Hindlimb muscle (tissue), 1 donor: ENCODE data around the gene PALM3. TPM values are rescaled to one million over a fixed set of nuclear protein-coding genes. Genes with fewer than 3 reads are reported as not detected.
"Not testable (repeated sequence)": the region's sequence is repeated elsewhere in the genome, so short reads cannot be mapped to it uniquely, and the experiment has no call there.

Experiments used
- DNase-seq: peaks from one replicate; pipeline ENCODE4 v3.0.0-alpha.2; 2013
- polyA plus RNA-seq: library from polyadenylated mRNA; unstranded; fragments of 120-200 nt; gene quantifications from one replicate; pipeline ENCODE4 v1.2.1, GENCODE V29; 2013; ENCODE audit not compliant: insufficient read length

The PALM3 gene
- polyA plus RNA-seq, 1 donor = 0.45 TPM

DNA sequence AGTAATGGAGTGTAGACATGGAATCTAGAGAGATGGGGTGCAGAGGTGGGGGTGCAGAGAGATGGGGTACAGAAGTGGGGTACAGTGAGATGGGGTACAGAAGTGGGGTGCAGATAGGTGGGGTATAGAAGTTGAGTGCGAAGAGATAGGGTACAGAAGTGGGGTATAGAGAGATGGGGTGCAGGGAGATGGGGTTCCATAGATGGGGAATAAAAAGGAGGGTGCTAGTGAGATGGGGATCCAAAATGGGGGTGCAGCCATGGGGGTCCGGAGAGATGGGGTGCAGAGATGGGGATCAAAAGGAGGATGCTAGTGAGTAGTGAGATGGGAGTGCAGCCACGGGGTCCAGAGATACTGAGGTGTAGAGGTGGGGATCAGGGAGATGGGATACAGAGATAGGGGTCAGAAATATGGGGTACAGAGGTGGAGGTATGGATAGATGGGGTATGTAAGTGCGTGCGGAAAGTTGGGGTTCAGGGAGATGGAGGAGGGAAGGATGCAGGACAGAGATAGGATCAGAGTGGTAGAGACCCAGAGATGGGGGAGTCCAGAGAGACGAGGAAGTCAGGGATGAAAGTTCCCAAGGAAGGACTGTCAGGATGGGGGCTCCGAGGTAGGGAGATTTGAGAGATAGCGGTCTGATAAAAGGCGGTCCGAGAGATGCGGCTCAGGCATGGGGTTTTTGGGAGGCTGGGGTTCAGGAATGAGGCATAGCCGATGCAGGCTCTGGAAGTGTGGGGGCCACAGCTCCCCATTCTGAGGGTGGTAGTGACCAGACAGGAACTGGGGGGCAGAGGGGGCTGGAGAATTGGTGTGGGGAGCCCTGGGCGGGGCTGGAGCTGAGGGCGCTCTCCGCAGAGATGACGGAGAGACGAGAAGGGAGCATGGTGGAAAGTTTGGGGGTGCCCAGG lies 3.4 kb downstream of the PALM3 start:
- DNase-seq = no peak

GRCh38 chr19:14056741-14057356 lies 5.0 kb downstream of the PALM3 start:
- no peak for DNase-seq

DNA sequence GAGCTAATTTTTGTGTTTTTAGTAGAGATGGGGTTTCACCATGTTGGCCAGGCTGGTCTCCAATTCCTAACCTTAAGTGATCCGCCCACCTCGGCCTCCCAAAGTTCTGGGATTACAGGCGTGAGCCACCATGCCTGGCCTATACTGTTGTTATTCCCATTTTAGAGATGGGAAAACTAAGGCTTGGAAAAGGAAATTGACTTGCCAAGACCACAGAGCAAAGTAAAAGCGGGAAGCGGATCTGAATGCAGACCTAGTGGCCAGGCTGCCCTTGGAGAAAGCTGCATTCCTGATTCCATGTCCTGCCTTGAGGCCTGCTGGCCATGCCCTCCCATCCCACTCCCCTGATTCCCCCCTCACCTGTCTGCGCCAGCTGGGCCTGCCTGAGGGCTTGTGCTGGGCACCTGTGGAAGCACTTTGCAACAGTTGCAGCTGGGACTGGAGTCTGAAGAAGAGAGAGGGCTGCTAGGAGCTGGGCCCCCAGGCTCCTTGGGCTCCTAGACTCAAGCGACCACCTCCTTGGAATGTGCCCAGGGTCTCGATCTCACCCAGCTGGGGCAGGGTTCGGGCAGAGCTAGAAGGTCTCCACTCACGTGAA lies 5.7 kb downstream of the PALM3 start:
- DNase-seq = no peak

GRCh38 chr19:14055396-14055795 lies 6.5 kb downstream of the PALM3 start:
- no peak for DNase-seq

GRCh38 chr19:14054721-14055120 lies 7.2 kb downstream of the PALM3 start:
- no peak for DNase-seq

- no peak for DNase-seq
Measured at GRCh38 chr19:14054099-14054498, 7.8 kb downstream of the PALM3 start.

- DNase-seq = no peak
Measured at GRCh38 chr19:14053500-14053899, 8.4 kb downstream of the PALM3 start.

DNA sequence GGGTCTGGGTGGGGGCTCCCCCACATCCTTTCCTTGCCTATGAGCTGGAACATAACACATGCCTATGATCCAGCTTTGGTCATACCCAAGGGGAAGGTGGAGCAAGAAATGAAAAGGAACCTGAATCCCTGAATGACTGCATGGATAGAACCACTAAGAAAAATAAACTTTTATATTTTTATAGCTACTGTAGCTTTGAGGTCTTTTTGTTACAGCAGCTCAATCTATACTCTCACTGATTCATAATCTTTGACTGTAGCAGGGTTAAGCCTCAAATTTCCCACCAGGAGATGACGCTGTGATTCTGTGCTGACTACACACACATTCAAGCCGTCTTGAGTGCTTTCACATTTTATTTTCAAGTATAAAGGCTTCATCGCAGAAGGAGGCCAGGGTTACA lies 8.8 kb downstream of the PALM3 start:
- no peak for DNase-seq

DNA sequence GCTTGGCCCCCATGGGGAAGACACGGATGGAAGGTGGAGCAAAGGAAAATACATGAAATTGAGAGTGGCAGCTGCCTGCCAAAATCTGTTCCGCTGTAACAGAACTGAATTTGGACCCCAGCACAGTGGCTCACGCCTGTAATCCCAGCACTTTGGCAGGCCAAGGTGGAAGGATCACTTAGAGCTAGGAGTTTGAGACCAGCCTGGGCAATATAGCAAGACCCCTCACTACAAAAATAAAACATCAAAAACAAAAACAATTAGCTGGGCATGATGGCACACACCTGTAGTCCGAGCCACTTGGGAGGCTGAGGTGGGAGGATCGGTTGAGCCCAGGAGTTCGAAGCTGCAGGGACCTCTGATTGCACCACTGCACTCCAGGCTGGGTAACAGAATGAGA lies 9.4 kb downstream of the PALM3 start:
- DNase-seq = no peak

DNA sequence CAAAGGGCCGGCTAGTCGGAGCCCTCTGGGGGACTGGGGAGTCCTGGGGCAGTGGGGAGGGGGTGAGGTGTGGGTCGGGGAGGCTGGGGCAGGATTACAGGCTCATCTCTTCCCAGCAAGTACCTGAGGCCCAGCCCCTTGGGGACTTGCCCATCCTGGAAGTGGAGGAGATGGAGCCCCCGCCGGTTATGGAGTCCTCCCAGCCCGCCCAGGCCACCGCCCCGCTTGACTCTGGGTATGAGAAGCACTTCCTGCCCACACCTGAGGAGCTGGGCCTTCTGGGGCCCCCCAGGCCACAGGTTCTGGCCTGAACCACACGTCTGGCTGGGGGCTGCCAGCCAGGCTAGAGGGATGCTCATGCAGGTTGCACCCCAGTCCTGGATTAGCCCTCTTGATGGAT lies 9.9 kb downstream of the PALM3 start:
- DNase-seq = no peak

DNA sequence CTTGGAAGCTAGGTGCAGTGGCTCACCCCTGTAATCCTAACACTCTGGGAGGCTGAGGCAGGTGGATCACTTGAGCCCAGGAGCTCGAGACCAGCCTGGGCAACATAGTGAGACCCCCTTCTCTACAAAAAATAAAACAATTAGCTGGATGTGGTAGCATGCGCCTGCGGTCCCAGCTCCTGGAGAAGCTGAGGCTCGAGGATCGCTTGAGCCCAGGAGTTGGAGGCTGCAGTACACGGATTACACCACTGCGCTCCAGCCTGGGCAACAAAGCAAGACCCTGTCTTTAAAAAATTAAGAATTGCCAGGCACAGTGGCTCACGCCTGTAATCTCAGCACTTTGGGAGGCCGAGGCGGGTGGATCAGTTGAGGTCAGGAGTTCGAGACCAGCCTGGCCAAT lies 10.9 kb downstream of the PALM3 start:
- DNase-seq = not testable (repeated sequence)

GRCh38 chr19:14050512-14050911 lies 11.4 kb downstream of the PALM3 start:
- no peak for DNase-seq

- DNase-seq = no peak
Measured at GRCh38 chr19:14048443-14049153, 13.3 kb downstream of the PALM3 start.

DNA sequence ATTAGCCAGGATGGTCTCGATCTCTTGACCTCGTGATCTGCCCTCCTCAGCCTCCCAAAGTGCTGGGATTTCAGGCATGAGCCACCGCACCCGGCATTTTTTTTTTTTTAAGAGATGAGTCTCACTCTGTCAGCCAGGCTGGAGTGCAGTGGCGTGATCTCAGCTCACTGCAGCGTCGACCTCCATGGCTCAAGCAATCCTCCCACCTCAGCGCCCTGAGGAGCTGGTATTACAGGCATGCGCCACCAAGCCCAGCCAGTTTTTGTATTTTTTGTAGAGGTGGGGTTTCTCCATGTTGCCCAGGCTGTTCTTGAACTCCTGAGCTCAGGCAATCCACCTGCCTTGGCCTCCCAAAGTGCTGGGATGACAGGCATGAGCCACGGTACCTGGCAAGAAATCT lies 14.0 kb downstream of the PALM3 start:
- not testable (repeated sequence) for DNase-seq

- DNase-seq = peak; percentile 71
Measured at GRCh38 chr19:14042659-14043608, 18.9 kb downstream of the PALM3 start.

DNA sequence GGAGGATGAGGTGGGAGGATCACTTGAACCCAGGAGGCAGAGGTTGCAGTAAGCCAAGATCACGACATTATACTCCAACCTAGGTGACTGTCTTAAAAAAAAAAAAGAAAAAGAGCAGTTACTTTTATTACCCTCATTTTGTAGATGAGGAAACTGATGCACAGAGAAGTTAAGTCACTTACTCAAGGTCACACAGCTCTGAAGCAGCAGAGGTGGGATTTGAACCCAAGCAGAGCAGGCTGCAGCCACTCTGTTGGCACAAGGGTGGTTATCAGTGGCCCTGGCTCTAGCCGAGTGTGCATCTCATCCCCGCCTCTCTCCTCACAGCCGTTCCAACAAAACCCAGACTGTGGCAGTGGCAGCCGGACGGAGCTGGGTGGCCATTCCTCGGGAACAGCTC lies 22.7 kb downstream of the PALM3 start:
- no peak for DNase-seq

DNA sequence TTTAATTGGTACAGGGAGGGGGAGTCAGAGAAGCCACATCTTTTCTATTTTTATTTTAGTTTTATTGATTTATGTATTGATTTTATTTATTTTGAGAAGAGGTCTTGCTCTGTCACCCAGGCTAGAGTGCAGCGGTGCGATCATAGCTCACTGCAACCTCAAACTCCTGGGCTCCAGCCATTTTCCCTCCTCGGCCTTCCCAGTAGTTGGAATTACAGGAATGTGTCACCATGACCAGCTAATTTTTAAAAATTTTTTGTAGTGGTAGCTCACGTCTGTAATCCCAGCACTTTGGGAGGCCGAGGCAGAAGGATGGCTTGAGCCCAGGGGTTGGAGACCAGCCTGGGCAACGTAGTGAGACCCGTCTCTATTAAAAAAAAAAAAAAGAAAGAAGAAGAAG lies 26.2 kb downstream of the PALM3 start:
- no peak for DNase-seq

- not testable (repeated sequence) for DNase-seq
Measured at GRCh38 chr19:14035159-14035558, 26.7 kb downstream of the PALM3 start.

GRCh38 chr19:14033946-14034345 lies 27.9 kb downstream of the PALM3 start:
- DNase-seq = no peak

GRCh38 chr19:14031719-14032480 lies 30.0 kb downstream of the PALM3 start, which contains the start of gene IL27RA:
Gene IL27RA (plus strand): TSS chr19:14031762. CDS start chr19:14031873, 111 bp downstream.
- peak; percentile 42 for DNase-seq
